ENCODE data around the gene SLC38A9.
"Not testable (repeated sequence)": the region's sequence is repeated elsewhere in the genome, so short reads cannot be mapped to it uniquely, and the experiment has no call there.

SLC38A9 gene

GRCh38 chr5:55732585-55732984 is 20.5 kb upstream of the SLC38A9 start:
- DNase-seq (ENCODE audit: low read depth), result no peak
- H3K4me3 ChIP-seq (ENCODE audit: low read length), result no peak overlapping the region
- H3K36me3 ChIP-seq (ENCODE audit: control insufficient read depth, insufficient read depth, low read length, severe bottlenecking), result no peaks in the 10 kb centered on the region
- no peak overlapping the region for H3K9ac ChIP-seq (ENCODE audit: low read length)
- no peaks in the 10 kb centered on the region for H3K9me3 ChIP-seq (ENCODE audit: control insufficient read depth, low read length)
- H3K4me1 ChIP-seq (ENCODE audit: control insufficient read depth, insufficient read depth, low read length), result no peaks in the 10 kb centered on the region
- no peaks in the 10 kb centered on the region for H3K27me3 ChIP-seq (replicated peaks; ENCODE audit: control insufficient read depth, insufficient read depth, low read length)

DNA sequence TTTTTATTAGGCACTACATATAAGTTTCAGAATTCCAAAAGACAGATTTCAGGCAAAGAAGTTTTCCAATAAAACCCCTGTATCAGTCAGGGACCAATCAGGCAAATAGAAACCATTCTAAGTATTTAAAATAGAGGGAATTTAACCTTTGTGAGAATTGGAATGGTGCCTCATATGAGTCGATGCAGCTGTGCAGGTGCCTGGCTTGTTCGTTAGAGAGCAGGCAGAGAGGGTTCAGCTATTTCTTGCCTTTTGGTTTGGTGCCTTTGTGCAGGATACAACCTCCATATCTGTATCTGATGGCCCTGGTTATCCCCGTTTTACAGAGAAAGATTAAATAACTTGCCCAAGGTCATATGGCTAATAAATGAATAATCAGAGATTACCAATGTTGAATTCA is 19.7 kb upstream of the SLC38A9 start:
- Histone ChIP-seq H3K9ac (ENCODE audit: low read length) (no peak overlapping the region), H3K4me1 (ENCODE audit: control insufficient read depth, insufficient read depth, low read length) (no peaks in the 10 kb centered on the region), H3K4me3 (ENCODE audit: low read length) (no peak overlapping the region), H3K36me3 (ENCODE audit: control insufficient read depth, insufficient read depth, low read length, severe bottlenecking) (no peaks in the 10 kb centered on the region), H3K9me3 (ENCODE audit: control insufficient read depth, low read length) (no peaks in the 10 kb centered on the region), H3K27me3 (replicated peaks; ENCODE audit: control insufficient read depth, insufficient read depth, low read length) (no peaks in the 10 kb centered on the region)
- no peak for DNase-seq (ENCODE audit: low read depth)

DNA sequence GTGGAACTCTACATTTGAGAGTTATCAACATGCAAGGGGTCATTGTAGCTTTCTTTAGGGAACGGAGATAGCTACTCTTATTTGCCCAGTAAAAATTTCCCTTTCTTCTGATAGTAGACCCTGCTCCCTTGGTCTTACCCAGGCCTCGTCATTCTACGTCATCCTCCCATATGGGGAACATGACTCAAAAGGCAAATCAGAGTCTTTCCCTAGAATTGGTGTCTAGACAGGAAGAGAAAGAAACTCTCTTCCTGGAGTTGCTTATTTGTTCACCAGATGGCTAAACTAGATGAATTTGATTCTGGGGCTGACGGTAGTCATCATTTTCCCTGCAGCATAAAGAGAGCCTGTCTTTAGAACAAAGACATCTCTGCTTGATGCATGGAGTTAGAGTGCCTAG is 12.2 kb upstream of the SLC38A9 start:
- no peak for DNase-seq (ENCODE audit: low read depth)
- no peaks in the 10 kb centered on the region for H3K4me1 ChIP-seq (ENCODE audit: control insufficient read depth, insufficient read depth, low read length)
- H3K4me3 ChIP-seq (ENCODE audit: low read length), result no peak overlapping the region
- H3K9me3 ChIP-seq (ENCODE audit: control insufficient read depth, low read length), result no peaks in the 10 kb centered on the region
- no peak overlapping the region for H3K9ac ChIP-seq (ENCODE audit: low read length)
- H3K27me3 ChIP-seq (replicated peaks; ENCODE audit: control insufficient read depth, insufficient read depth, low read length), result no peaks in the 10 kb centered on the region
- H3K36me3 ChIP-seq (ENCODE audit: control insufficient read depth, insufficient read depth, low read length, severe bottlenecking), result no peaks in the 10 kb centered on the region

DNA sequence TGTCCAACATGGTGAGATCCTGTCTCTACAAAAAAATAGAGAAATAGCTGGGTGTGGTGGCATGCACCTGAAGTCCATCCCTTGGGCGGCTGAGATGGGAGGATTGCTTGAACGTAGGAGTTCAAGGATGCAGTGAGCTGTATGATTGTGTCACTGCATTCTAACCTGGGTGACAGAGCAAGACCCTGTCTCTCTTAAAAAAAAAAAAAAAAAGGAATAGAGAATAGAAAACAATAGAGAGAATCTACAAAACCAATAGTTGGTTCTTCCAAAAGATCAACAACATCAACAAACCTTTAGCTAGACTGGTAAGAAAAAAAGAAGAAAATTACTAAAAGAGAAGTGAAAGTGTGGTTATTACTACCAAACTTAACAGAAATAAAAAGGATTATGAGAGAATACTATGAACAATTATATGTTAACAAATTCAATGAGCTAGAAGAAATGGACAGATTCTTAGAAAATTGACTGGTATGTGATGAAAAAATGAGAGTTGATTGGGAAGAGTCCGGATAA is 8.1 kb upstream of the SLC38A9 start:
- no peak overlapping the region for H3K9ac ChIP-seq (ENCODE audit: low read length)
- no peaks in the 10 kb centered on the region for H3K27me3 ChIP-seq (replicated peaks; ENCODE audit: control insufficient read depth, insufficient read depth, low read length)
- H3K36me3 ChIP-seq (ENCODE audit: control insufficient read depth, insufficient read depth, low read length, severe bottlenecking), result no peaks in the 10 kb centered on the region
- no peak overlapping the region for H3K4me3 ChIP-seq (ENCODE audit: low read length)
- no peaks in the 10 kb centered on the region for H3K4me1 ChIP-seq (ENCODE audit: control insufficient read depth, insufficient read depth, low read length)
- DNase-seq (ENCODE audit: low read depth), result no peak
- peaks cover 5% of the 10 kb centered on the region for H3K9me3 ChIP-seq (ENCODE audit: control insufficient read depth, low read length)

GRCh38 chr5:55719026-55719425 is 6.9 kb upstream of the SLC38A9 start:
- not testable (repeated sequence) for H3K4me1 ChIP-seq (ENCODE audit: control insufficient read depth, insufficient read depth, low read length); H3K4me3 ChIP-seq (ENCODE audit: low read length); H3K27me3 ChIP-seq (replicated peaks; ENCODE audit: control insufficient read depth, insufficient read depth, low read length); H3K36me3 ChIP-seq (ENCODE audit: control insufficient read depth, insufficient read depth, low read length, severe bottlenecking); H3K9ac ChIP-seq (ENCODE audit: low read length); H3K9me3 ChIP-seq (ENCODE audit: control insufficient read depth, low read length); DNase-seq (ENCODE audit: low read depth)

DNA sequence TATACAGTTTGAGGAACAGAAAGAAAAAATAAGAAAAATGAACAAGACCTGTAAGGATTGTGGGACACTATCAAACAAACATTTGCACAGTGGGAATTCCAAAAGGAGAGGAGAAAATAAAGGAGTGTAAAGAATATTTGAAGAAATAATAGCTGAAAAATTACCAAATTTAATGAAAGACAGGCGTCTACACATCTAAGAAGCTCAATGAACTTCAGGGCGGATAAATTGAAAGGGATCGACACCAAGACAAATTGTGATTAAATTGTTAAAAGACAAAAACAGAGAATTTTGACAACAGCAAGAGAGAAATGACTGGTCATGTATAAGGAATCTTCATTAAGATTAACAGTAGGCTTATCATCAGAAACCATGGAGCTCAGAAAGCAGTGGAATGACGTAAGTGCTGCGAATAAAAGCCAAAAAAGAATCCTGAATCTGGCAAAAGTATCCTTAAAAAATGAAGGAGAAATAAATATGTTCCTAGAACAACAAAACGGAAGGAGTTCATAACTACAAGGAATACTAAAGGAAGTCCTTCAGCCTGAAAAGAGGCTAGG is 3.5 kb upstream of the SLC38A9 start:
- H3K36me3 ChIP-seq (ENCODE audit: control insufficient read depth, insufficient read depth, low read length, severe bottlenecking), result no peaks in the 10 kb centered on the region
- no peak overlapping the region for H3K9ac ChIP-seq (ENCODE audit: low read length)
- DNase-seq (ENCODE audit: low read depth), result no peak
- peaks cover 8% of the 10 kb centered on the region for H3K4me1 ChIP-seq (ENCODE audit: control insufficient read depth, insufficient read depth, low read length)
- no peak overlapping the region for H3K4me3 ChIP-seq (ENCODE audit: low read length)
- H3K27me3 ChIP-seq (replicated peaks; ENCODE audit: control insufficient read depth, insufficient read depth, low read length), result no peaks in the 10 kb centered on the region
- peaks cover 6% of the 10 kb centered on the region for H3K9me3 ChIP-seq (ENCODE audit: control insufficient read depth, low read length)

GRCh38 chr5:55714749-55715148 is 2.6 kb upstream of the SLC38A9 start:
- no peak overlapping the region for H3K9ac ChIP-seq (ENCODE audit: low read length)
- H3K4me3 ChIP-seq (ENCODE audit: low read length), result no peak overlapping the region
- H3K36me3 ChIP-seq (ENCODE audit: control insufficient read depth, insufficient read depth, low read length, severe bottlenecking), result no peaks in the 10 kb centered on the region
- no peaks in the 10 kb centered on the region for H3K27me3 ChIP-seq (replicated peaks; ENCODE audit: control insufficient read depth, insufficient read depth, low read length)
- DNase-seq (ENCODE audit: low read depth), result no peak
- peaks cover 6% of the 10 kb centered on the region for H3K9me3 ChIP-seq (ENCODE audit: control insufficient read depth, low read length)
- H3K4me1 ChIP-seq (ENCODE audit: control insufficient read depth, insufficient read depth, low read length), result peaks cover 8% of the 10 kb centered on the region

- no peak for DNase-seq (ENCODE audit: low read depth)
- Histone ChIP-seq H3K27me3 (replicated peaks; ENCODE audit: control insufficient read depth, insufficient read depth, low read length) (no peaks in the 10 kb centered on the region), H3K4me1 (ENCODE audit: control insufficient read depth, insufficient read depth, low read length) (peaks cover 8% of the 10 kb centered on the region), H3K9me3 (ENCODE audit: control insufficient read depth, low read length) (peaks cover 6% of the 10 kb centered on the region), H3K9ac (ENCODE audit: low read length) (no peak overlapping the region), H3K36me3 (ENCODE audit: control insufficient read depth, insufficient read depth, low read length, severe bottlenecking) (no peaks in the 10 kb centered on the region), H3K4me3 (ENCODE audit: low read length) (no peak overlapping the region)
These were observed 2.2 kb upstream of the SLC38A9 start for GRCh38 chr5:55714339-55714738.

DNA sequence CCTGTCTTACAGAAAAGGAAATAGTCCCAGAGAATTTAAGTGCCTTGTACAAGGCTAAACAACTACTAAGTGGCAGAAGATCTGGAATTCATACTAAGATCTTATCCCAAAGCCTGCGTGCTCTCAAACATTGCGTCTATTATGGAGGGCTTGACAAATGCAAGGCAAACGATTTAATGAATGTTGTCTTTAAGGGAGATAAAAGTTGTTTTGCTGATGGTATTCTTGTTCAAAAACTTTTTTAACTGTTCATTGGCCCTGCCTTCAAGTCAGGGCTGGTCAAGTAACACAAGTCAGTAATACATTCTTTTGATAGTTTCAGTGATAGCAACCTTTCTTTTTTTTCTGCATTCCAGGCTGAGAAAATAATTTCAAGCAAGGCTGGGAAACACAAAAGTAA is 1.7 kb upstream of the SLC38A9 start:
- H3K27me3 ChIP-seq (replicated peaks; ENCODE audit: control insufficient read depth, insufficient read depth, low read length), result no peaks in the 10 kb centered on the region
- peaks cover 6% of the 10 kb centered on the region for H3K9me3 ChIP-seq (ENCODE audit: control insufficient read depth, low read length)
- H3K4me3 ChIP-seq (ENCODE audit: low read length), result no peak overlapping the region
- DNase-seq (ENCODE audit: low read depth), result peak; percentile 9
- H3K36me3 ChIP-seq (ENCODE audit: control insufficient read depth, insufficient read depth, low read length, severe bottlenecking), result peaks cover 2% of the 10 kb centered on the region
- H3K9ac ChIP-seq (ENCODE audit: low read length), result no peak overlapping the region
- H3K4me1 ChIP-seq (ENCODE audit: control insufficient read depth, insufficient read depth, low read length), result peaks cover 8% of the 10 kb centered on the region

GRCh38 chr5:55711507-55712022 is 559 bp downstream of the SLC38A9 start:
- peak overlapping the region; percentile 97 for H3K4me3 ChIP-seq (ENCODE audit: low read length)
- H3K9ac ChIP-seq (ENCODE audit: low read length), result peak overlapping the region; percentile 93
- peaks cover 14% of the 10 kb centered on the region for H3K36me3 ChIP-seq (ENCODE audit: control insufficient read depth, insufficient read depth, low read length, severe bottlenecking)
- peaks cover 6% of the 10 kb centered on the region for H3K9me3 ChIP-seq (ENCODE audit: control insufficient read depth, low read length)
- H3K4me1 ChIP-seq (ENCODE audit: control insufficient read depth, insufficient read depth, low read length), result peaks cover 8% of the 10 kb centered on the region
- DNase-seq (ENCODE audit: low read depth), result no peak
- no peaks in the 10 kb centered on the region for H3K27me3 ChIP-seq (replicated peaks; ENCODE audit: control insufficient read depth, insufficient read depth, low read length)

DNA sequence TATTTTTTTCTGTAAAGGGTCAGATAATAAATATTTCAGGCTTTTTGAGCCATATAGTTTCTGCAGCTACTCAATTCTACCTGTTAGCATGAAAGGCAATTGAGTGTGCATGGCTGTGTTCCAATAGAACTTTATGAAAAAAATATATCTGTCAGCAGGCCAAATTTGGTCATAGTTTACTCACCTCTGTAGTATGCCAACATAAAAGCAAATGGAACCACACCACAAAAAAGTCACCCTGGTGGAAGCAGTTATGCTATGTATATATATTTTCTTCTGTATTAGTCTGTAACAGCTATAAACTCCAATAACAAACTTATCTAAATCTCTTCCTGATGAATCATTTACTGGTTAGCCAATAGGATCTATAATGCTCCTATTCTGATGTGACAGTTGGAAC is 3.4 kb downstream of the SLC38A9 start:
- Histone ChIP-seq H3K9me3 (ENCODE audit: control insufficient read depth, low read length) (no peaks in the 10 kb centered on the region), H3K4me1 (ENCODE audit: control insufficient read depth, insufficient read depth, low read length) (peaks cover 8% of the 10 kb centered on the region), H3K4me3 (ENCODE audit: low read length) (no peak overlapping the region), H3K9ac (ENCODE audit: low read length) (no peak overlapping the region), H3K27me3 (replicated peaks; ENCODE audit: control insufficient read depth, insufficient read depth, low read length) (no peaks in the 10 kb centered on the region), H3K36me3 (ENCODE audit: control insufficient read depth, insufficient read depth, low read length, severe bottlenecking) (peaks cover 14% of the 10 kb centered on the region)
- DNase-seq (ENCODE audit: low read depth), result no peak

DNA sequence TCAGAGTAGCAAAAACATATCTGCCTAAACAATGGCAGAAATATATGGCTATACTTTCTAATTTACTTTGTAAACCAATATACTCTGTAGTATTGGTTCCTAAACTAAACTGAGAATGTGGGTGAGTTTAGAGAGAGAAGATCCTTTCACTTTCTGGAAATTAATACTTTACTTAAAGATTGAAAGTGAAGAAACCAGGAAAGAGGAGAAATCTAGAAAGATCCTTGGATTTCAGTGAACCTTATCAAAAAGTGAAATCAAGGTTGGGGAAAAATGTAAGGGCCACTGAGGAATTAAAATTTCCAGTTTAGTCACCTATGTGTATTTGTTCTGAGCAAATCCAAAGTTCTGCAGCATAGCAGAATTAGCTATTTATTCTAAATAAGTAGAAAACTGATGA is 5.9 kb downstream of the SLC38A9 start:
- Histone ChIP-seq H3K9ac (ENCODE audit: low read length) (no peak overlapping the region), H3K4me1 (ENCODE audit: control insufficient read depth, insufficient read depth, low read length) (peaks cover 2% of the 10 kb centered on the region), H3K4me3 (ENCODE audit: low read length) (no peak overlapping the region), H3K36me3 (ENCODE audit: control insufficient read depth, insufficient read depth, low read length, severe bottlenecking) (peaks cover 21% of the 10 kb centered on the region), H3K27me3 (replicated peaks; ENCODE audit: control insufficient read depth, insufficient read depth, low read length) (no peaks in the 10 kb centered on the region), H3K9me3 (ENCODE audit: control insufficient read depth, low read length) (no peaks in the 10 kb centered on the region)
- DNase-seq (ENCODE audit: low read depth), result no peak

Data from adipocyte (in vitro differentiated cells).